GM12865 (cell line): ENCODE data around the gene TMEM185A.
"Not testable (repeated sequence)": the region's sequence is repeated elsewhere in the genome, so short reads cannot be mapped to it uniquely, and the experiment has no call there.

Experiments
- DNase-seq: peaks from one replicate; pipeline ENCODE4 v3.0.0; 2010; ENCODE audit warnings: low read depth
- H3K4me3 ChIP-seq: 2 replicates; pipeline ENCODE4 v1.5.1; 2011; ENCODE audit warnings: mild to moderate bottlenecking, low read depth, low read length, control low read depth
- CTCF ChIP-seq: IDR thresholded peaks from 2 replicates; pipeline ENCODE4 v1.5.1; 2011; ENCODE audit warnings: low read length, control low read depth, low read depth, inconsistent platforms; ENCODE audit not compliant: insufficient read depth; ENCODE audit errors: missing control alignments

Gene TMEM185A

GRCh38 chrX:149631234-149632165, at the start of gene TMEM185A:
TMEM185A (minus strand) TSS chrX:149631792; CDS start chrX:149631580, 212 bp downstream.
- DNase-seq, result peak; percentile 76
- H3K4me3 ChIP-seq, result peak within 1 kb of the TSS; percentile 70
- no peak for TF ChIP-seq CTCF

GRCh38 chrX:149681182-149681581, 49.6 kb upstream of the TMEM185A start:
- DNase-seq, result no peak
- H3K4me3 ChIP-seq, result no peak overlapping the region
- no peak for TF ChIP-seq CTCF

- H3K4me3 ChIP-seq, DNase-seq: not testable (repeated sequence)
These were observed 47.6 kb upstream of the TMEM185A start for GRCh38 chrX:149679164-149679678.

- not testable (repeated sequence) for H3K4me3 ChIP-seq, DNase-seq
These were observed 44.0 kb upstream of the TMEM185A start for GRCh38 chrX:149675554-149675953.

GRCh38 chrX:149675088-149675487, 43.5 kb upstream of the TMEM185A start:
- not testable (repeated sequence) for H3K4me3 ChIP-seq, DNase-seq

GRCh38 chrX:149660613-149661012, 29.0 kb upstream of the TMEM185A start:
- not testable (repeated sequence) for DNase-seq, H3K4me3 ChIP-seq

- DNase-seq, H3K4me3 ChIP-seq: not testable (repeated sequence)
These were observed 24.8 kb upstream of the TMEM185A start for GRCh38 chrX:149656260-149656884.

GRCh38 chrX:149652232-149652981, 20.8 kb upstream of the TMEM185A start:
- H3K4me3 ChIP-seq, result no peak overlapping the region
- TF ChIP-seq CTCF, result no peak
- DNase-seq, result no peak

- H3K4me3 ChIP-seq, result no peak overlapping the region
- no peak for TF ChIP-seq CTCF
These were observed 18.6 kb upstream of the TMEM185A start for GRCh38 chrX:149650162-149650561.

More at GRCh38 chrX:149650162-149650561, 18.6 kb upstream of the TMEM185A start:
- DNase-seq, result no peak
